Activated B cell treated with CpG ODN at 0.5 μM for 24 hours (primary cell): ENCODE measurements around the gene GAL. TPM values are rescaled to one million over a fixed set of nuclear protein-coding genes. Genes with fewer than 3 reads are reported as not detected.

Experiments
- ATAC-seq: fragments of 200-7000 bp; cut with Tn5 transposase; one replicate; pipeline ENCODE4 v1.10.0; 2021; ENCODE audit warnings: low read depth, mild to moderate bottlenecking, moderate library complexity
- CTCF ChIA-PET: fragments of 350-600 bp; sonication (Branson Sonifier 250); formaldehyde crosslinking; loops from one replicate; lab custom pipeline; 2021; ENCODE audit warnings: antibody characterized with exemption; lab: Charles Lee
- POLR2A ChIA-PET: fragments of 350-600 bp; sonication (Branson Sonifier 250); formaldehyde crosslinking; loops from one replicate; lab custom pipeline; 2021; ENCODE audit warnings: antibody characterized with exemption; lab: Charles Lee
- DNase-seq: peaks from one replicate; pipeline ENCODE4 v3.0.0; 2022
- H3K27ac Mint-ChIP-seq: one replicate; pipeline ENCODE4 v1.8.0; 2020; ENCODE audit warnings: mixed read lengths
- H3K27me3 Mint-ChIP-seq: one replicate; pipeline ENCODE4 v1.8.0; 2021; ENCODE audit warnings: mixed read lengths
- H3K36me3 Mint-ChIP-seq: one replicate; pipeline ENCODE4 v1.8.0; 2021; ENCODE audit warnings: low read depth, mixed read lengths
- H3K4me1 Mint-ChIP-seq: one replicate; pipeline ENCODE4 v1.8.0; 2021; ENCODE audit warnings: mixed read lengths
- H3K4me3 Mint-ChIP-seq: one replicate; pipeline ENCODE4 v1.8.0; 2020; ENCODE audit warnings: mild to moderate bottlenecking, mixed read lengths
- H3K9me3 Mint-ChIP-seq: one replicate; pipeline ENCODE4 v1.8.0; 2020; ENCODE audit warnings: mixed read lengths
- intact Hi-C: fragments of 100-400 bp; cut with micrococcal nuclease; formaldehyde crosslinking; loops from one replicate; pipeline ENCODE4 v1.15.1; 2024
- total RNA-seq: library from RNA; stranded (reverse); gene quantifications from 2 replicates; pipeline ENCODE4 v1.2.3, GENCODE V29; 2022
- TF ChIP-seq, protein P1 (sequence below): fragments of 200-600 bp; IDR thresholded peaks from one replicate; pipeline ENCODE4 v1.8.0; 2022; ENCODE audit warnings: antibody characterized with exemption, mild to moderate bottlenecking

GAL gene
- total RNA-seq, 1 donor from 2014 or later = not detected

DNA sequence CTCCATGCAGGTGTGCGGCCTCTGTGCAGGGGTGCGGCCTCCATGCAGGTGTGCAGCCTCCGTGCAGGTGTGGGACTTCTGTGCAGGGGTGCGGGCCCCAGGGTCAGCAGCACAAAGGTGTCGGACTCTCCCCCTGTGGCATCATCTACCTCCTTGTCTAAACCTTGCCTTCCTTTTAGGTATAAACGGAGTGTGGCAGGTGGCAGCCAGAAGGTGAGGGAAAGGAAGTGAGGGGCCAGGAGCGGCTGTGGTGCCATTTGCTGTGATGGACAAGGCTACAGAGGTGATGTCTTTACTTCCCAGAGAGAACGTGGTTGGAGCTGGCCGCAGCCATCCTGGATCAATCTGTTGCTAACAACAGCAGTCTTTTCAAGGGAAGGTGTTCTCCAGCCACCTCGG, 9.1 kb downstream of the GAL start:
- ChIA-PET CTCF (no interaction called here), POLR2A (no interaction called here)
- intact Hi-C loops = no loop called here
- Mint-ChIP-seq H3K9me3 (peaks cover 5% of the 10 kb centered on the region), H3K27ac (no peak overlapping the region), H3K4me3 (no peak overlapping the region), H3K4me1 (no peaks in the 10 kb centered on the region), H3K36me3 (no peaks in the 10 kb centered on the region), H3K27me3 (peaks cover 38% of the 10 kb centered on the region)
- TF ChIP-seq, protein P1, sequence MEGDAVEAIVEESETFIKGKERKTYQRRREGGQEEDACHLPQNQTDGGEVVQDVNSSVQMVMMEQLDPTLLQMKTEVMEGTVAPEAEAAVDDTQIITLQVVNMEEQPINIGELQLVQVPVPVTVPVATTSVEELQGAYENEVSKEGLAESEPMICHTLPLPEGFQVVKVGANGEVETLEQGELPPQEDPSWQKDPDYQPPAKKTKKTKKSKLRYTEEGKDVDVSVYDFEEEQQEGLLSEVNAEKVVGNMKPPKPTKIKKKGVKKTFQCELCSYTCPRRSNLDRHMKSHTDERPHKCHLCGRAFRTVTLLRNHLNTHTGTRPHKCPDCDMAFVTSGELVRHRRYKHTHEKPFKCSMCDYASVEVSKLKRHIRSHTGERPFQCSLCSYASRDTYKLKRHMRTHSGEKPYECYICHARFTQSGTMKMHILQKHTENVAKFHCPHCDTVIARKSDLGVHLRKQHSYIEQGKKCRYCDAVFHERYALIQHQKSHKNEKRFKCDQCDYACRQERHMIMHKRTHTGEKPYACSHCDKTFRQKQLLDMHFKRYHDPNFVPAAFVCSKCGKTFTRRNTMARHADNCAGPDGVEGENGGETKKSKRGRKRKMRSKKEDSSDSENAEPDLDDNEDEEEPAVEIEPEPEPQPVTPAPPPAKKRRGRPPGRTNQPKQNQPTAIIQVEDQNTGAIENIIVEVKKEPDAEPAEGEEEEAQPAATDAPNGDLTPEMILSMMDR = no peak
- DNase-seq = no peak
- no peak for ATAC-seq

DNA sequence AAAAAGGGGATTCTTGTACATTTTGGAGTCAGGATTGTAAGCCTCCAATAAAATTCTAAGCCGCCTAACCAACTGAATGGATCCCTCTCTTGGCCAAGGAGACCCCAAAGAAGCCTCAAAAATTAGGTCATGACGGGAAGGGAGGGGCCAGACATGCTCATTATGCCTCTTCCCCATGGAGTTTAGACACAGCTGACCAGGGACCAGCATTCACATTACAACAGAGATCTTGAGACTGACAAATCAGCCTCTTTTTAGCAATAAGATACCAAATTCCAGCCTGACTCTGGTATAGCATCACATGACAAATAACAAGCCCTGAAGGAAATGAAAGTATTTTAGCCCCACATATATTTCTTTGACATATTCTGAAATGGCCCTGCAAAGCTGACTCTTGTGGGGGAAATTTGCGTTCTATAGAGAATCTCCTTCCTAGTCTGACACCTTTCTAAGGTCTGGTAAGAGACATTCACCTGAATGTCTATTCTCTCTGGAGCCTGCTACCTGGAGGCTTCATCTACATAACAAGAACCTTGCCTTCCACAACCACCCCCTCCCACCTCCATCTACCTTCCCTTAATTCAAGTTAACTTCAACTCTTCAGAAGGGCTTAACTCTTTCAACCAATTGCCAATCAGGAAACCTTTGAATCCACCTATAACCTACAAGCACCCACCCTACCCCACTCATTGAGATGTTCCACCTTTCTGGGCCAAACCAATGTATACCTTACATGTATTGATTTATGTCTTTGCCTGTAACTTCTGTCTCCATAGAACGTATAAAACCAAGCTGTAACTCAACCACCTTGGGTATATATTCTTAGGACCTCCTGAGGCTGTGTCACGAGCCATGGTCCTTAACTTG, 10.3 kb downstream of the GAL start:
- H3K4me3 Mint-ChIP-seq = no peak overlapping the region
- H3K27ac Mint-ChIP-seq = no peak overlapping the region
- ChIA-PET POLR2A (no interaction called here), CTCF (no interaction called here)
- H3K27me3 Mint-ChIP-seq = peaks cover 33% of the 10 kb centered on the region
- DNase-seq = no peak
- H3K4me1 Mint-ChIP-seq = no peaks in the 10 kb centered on the region
- ATAC-seq = no peak
- no peaks in the 10 kb centered on the region for H3K36me3 Mint-ChIP-seq
- TF ChIP-seq, protein P1 = no peak
- peaks cover 5% of the 10 kb centered on the region for H3K9me3 Mint-ChIP-seq
- intact Hi-C loops = no loop called here

DNA sequence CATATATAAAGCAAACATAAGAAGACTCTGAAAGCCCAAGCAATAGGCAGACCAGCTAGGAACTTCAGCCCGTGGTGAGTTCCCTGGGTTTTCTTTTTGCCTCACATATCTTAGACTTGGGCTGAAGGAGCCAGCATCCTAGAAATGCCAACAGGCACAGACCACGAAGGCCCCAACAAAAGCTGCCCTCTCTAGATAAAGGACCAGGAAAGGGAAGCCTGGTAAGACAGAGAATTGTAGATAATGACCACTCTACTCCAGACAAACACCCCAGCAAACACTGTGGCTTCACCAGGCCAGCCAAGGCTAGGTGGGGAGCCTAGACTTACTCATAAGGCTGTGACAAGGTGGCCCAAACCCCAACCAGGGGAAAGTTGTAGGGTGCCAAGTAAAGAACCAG, 11.2 kb downstream of the GAL start:
- CTCF ChIA-PET = no interaction called here

DNA sequence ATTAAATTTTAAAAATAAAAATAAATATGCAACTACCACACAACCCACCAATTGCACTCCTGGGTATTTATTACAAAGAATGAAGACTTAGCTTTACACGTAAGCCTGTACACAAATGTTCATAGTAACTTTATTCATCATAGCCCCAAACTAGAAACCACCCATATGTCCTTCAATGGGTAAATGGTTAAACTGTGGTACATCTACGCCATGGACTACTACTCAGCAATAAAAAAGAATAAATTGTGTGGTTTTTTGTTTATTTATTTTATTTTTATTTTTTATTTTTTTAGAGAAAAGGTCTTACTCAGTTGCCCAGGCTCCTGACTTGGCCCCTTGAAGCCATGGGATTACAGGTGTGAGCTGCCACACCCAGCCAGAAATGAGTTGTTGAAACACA, 14.6 kb downstream of the GAL start:
- ChIA-PET POLR2A (no interaction called here), CTCF (no interaction called here)
- Mint-ChIP-seq H3K27ac (no peak overlapping the region), H3K27me3 (peaks cover 29% of the 10 kb centered on the region), H3K4me1 (no peaks in the 10 kb centered on the region), H3K9me3 (peaks cover 5% of the 10 kb centered on the region), H3K4me3 (no peak overlapping the region), H3K36me3 (no peaks in the 10 kb centered on the region)
- TF ChIP-seq, protein P1 = no peak
- DNase-seq = no peak
- intact Hi-C loops = no loop called here
- ATAC-seq = no peak

More for the DNA sequence above, 11.2 kb downstream of the GAL start:
- Mint-ChIP-seq H3K9me3 (peaks cover 5% of the 10 kb centered on the region), H3K27ac (no peak overlapping the region), H3K36me3 (no peaks in the 10 kb centered on the region), H3K4me1 (no peaks in the 10 kb centered on the region), H3K27me3 (peaks cover 33% of the 10 kb centered on the region), H3K4me3 (no peak overlapping the region)
- intact Hi-C loops = no loop called here
- DNase-seq = no peak
- TF ChIP-seq, protein P1 = no peak
- POLR2A ChIA-PET = no interaction called here
- ATAC-seq = no peak

DNA sequence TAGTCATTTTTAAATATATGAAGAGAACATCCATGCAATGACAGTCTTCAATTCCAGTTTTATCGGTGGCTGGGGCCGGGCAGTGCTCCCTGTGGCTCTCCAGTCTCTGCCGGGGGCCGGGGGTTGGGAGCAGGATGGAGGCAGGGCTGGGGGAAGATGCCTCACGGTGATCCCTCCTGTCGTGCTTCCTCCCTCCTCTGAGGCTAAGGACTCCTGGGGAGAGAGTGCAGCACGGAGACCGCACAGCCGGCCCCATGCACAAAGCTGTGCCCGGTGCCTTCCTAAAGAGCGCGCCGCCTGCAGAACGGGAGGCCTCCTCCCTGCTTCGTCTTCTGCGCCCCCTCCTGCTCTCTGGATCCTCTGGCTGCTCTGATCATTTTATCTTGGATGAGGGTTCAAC, 20.5 kb downstream of the GAL start:
- Mint-ChIP-seq H3K4me3 (no peak overlapping the region), H3K36me3 (no peaks in the 10 kb centered on the region), H3K4me1 (no peaks in the 10 kb centered on the region), H3K27ac (no peak overlapping the region), H3K27me3 (peaks cover 13% of the 10 kb centered on the region), H3K9me3 (no peaks in the 10 kb centered on the region)
- DNase-seq (no peak), ATAC-seq (no peak)
- intact Hi-C loops = no loop called here
- POLR2A ChIA-PET = no interaction called here
- CTCF ChIA-PET = no interaction called here
- TF ChIP-seq, protein P1 = no peak
